Immature natural killer cell (primary cell): Measurements from ENCODE around the gene NRXN3. TPM values are rescaled to one million over a fixed set of nuclear protein-coding genes. Genes with fewer than 3 reads are reported as not detected.

Experiments used
- DNase-seq, 3 donors: peaks; one replicate each; pipeline ENCODE4 v3.0.0; 2022; ENCODE audit warnings: mixed read lengths in 1 of 3
- H3K27ac Mint-ChIP-seq, 6 donors: one replicate each; pipeline ENCODE4 v1.8.0; 2020; ENCODE audit warnings: mixed read lengths in 6 of 6, mild to moderate bottlenecking in 5 of 6, inconsistent platforms in 4 of 6, moderate library complexity in 3 of 6
- H3K27me3 Mint-ChIP-seq, 3 donors: one replicate each; pipeline ENCODE4 v1.8.0; 2020 to 2021; ENCODE audit warnings: low read depth in 3 of 3, mild to moderate bottlenecking in 3 of 3, mixed read lengths in 3 of 3, moderate library complexity in 3 of 3, inconsistent platforms in 1 of 3
- H3K36me3 Mint-ChIP-seq, 3 donors: one replicate each; pipeline ENCODE4 v1.8.0; 2020; ENCODE audit warnings: mixed read lengths in 3 of 3, inconsistent platforms in 2 of 3, mild to moderate bottlenecking in 2 of 3
- H3K4me1 Mint-ChIP-seq, 2 donors: one replicate each; pipeline ENCODE4 v1.8.0; 2020; ENCODE audit warnings: inconsistent platforms in 2 of 2, mild to moderate bottlenecking in 2 of 2, mixed read lengths in 2 of 2, moderate library complexity in 1 of 2
- H3K4me3 Mint-ChIP-seq, 5 donors: one replicate each; pipeline ENCODE4 v1.8.0; 2020; ENCODE audit warnings: mild to moderate bottlenecking in 5 of 5, mixed read lengths in 5 of 5, inconsistent platforms in 3 of 5, moderate library complexity in 3 of 5
- H3K9me3 Mint-ChIP-seq, 6 donors: one replicate each; pipeline ENCODE4 v1.8.0; 2020; ENCODE audit warnings: mild to moderate bottlenecking in 6 of 6, mixed read lengths in 6 of 6, inconsistent platforms in 4 of 6, moderate library complexity in 3 of 6
- polyA plus RNA-seq, 3 donors: library from polyadenylated mRNA; unstranded; fragments of 300-500 nt; fragmentation: Illumina TruSeq; gene quantifications; one replicate each; pipeline ENCODE4 v1.2.3, GENCODE V29; 2021

The NRXN3 gene
- polyA plus RNA-seq, 3 donors from 2014 or later: not detected

DNA sequence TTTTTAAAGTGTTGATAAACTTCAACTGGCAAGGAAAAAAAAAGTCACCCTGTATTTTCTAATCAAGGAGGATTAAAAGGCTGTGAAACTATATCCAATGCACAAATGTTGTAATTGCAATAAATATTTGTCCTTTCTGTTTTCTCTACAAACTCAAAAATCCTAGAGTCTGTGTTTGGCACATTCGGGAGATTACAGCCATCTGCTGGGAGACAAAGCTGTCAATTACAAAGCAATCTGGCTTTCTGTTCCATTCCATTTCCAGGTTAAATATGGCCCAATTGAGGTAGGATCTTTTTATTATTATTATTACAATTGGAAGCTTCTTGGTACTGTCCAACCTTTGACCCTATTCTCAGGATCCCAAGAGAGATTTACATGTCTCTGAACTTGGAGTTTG is 1745.2 kb downstream of the NRXN3 start:
- H3K27ac Mint-ChIP-seq: no peak overlapping the region
- H3K4me3 Mint-ChIP-seq: no peak overlapping the region
- DNase-seq: no peak
- peaks cover 2 to 40% (median 10%) of the 10 kb centered on the region in 6 donors for H3K9me3 Mint-ChIP-seq
- no peaks in the 10 kb centered on the region for H3K4me1 Mint-ChIP-seq
- H3K36me3 Mint-ChIP-seq: peaks cover 0 to 3% (median 0%) of the 10 kb centered on the region in 3 donors
- H3K27me3 Mint-ChIP-seq: peaks cover 0 to 3% (median 0%) of the 10 kb centered on the region in 3 donors

DNA sequence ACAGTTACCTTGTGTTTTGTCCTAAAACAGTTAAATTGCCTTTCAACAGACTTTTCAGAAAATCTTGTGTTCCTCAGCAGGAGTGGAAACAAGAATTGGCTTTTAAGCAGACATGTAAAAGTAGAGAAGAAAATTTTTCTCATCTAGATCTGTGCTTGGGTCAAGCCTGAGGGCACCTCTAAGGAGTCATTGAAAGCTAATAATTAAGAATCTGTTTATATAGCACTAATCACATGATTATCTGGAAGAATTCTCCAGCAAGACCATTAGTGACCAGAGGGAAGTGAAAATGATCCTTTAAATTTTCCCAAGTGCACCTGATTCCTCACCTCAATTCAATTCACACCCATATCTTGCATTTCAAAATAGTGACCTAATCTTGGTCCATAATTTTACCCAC is 1746.1 kb downstream of the NRXN3 start:
- Mint-ChIP-seq H3K9me3 (peaks cover 2 to 49% (median 13%) of the 10 kb centered on the region in 6 donors), H3K4me3 (no peak overlapping the region), H3K4me1 (no peaks in the 10 kb centered on the region), H3K27ac (no peak overlapping the region), H3K36me3 (peaks cover 0 to 3% (median 0%) of the 10 kb centered on the region in 3 donors), H3K27me3 (peaks cover 0 to 3% (median 0%) of the 10 kb centered on the region in 3 donors)
- DNase-seq: no peak

DNA sequence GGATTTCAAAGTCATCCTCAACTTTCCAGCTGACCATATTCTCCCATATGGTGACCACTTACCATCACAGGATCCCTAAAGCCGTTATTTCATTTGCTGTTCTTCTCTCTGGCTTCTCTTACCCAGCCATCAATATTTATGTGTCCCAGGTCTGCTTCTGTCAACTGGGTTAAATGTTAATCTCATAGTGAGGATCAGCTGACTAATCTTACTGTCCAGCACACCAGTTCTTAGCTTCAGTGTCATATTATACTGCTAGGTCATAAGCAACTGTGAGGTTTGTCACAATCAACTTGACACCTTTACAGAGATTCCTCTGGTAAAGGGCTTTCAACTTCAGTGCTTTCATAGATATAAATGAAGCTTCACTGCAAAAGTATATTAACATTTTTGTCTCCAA is 1746.7 kb downstream of the NRXN3 start:
- Mint-ChIP-seq H3K27ac (no peak overlapping the region), H3K36me3 (peaks cover 0 to 3% (median 0%) of the 10 kb centered on the region in 3 donors), H3K4me1 (no peaks in the 10 kb centered on the region), H3K4me3 (no peak overlapping the region), H3K9me3 (peaks cover 4 to 55% (median 16%) of the 10 kb centered on the region in 6 donors), H3K27me3 (peaks cover 0 to 3% (median 0%) of the 10 kb centered on the region in 3 donors)
- DNase-seq: no peak
